Measurements from ENCODE around the gene FAM13C. TPM values are rescaled to one million over a fixed set of nuclear protein-coding genes. Genes with fewer than 3 reads are reported as not detected.

Gene FAM13C
- total and polyA plus RNA-seq, 2 of the 4 experiments (the other 2 are of a cell fraction): 1.6 to 2.9 TPM

DNA sequence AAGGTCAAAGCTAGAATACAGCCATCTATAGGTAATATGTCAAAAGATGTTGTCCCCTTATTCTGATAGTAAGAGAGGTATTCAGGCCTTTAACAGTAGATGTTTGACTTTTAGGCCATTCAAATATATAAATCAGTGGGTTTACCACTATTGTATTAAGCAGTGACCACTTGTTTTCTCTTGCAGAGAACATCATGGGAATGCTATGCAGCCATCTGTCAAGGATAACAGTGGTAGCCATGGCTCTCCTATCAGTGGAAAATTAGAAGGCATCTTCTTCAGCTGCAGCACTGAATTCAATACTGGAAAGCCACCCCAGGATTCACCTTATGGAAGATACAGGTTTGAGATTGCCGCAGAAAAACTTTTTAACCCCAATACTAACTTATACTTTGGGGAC, 117.5 kb downstream of the FAM13C start:
- Histone ChIP-seq H4K5ac (ENCODE audit: low read depth, low read length) (no peak overlapping the region), H2BK15ac (ENCODE audit: low read depth, low read length) (no peak overlapping the region), H2BK5ac (ENCODE audit: low read depth, low read length, poor library complexity, severe bottlenecking) (no peak overlapping the region), H3K4me3 (ENCODE audit: insufficient read depth, low read depth, low read length) (no peak overlapping the region), H3K4me1 (ENCODE audit: control insufficient read depth, insufficient read depth, low read length) (no peaks in the 10 kb centered on the region), H3K36me3 (ENCODE audit: control insufficient read depth, insufficient read depth, low read length) (no peaks in the 10 kb centered on the region), H3K27me3 (ENCODE audit: control insufficient read depth, insufficient read depth, low read length) (no peaks in the 10 kb centered on the region), H3K9ac (ENCODE audit: low read depth, low read length) (no peak overlapping the region), H3K27ac (ENCODE audit: insufficient read depth, low read length) (no peak overlapping the region), H3K4ac (ENCODE audit: low read depth, low read length) (no peak overlapping the region), H3K23ac (ENCODE audit: low read depth, low read length) (no peak overlapping the region), H3K14ac (replicated peaks; ENCODE audit: low read depth, low read length) (no peak overlapping the region), H2BK120ac (ENCODE audit: low read depth, low read length) (no peak overlapping the region), H3K4me2 (ENCODE audit: low read depth, low read length) (no peak overlapping the region), H4K91ac (ENCODE audit: insufficient read depth, low read depth, low read length) (no peak overlapping the region), H2AK9ac (replicated peaks; ENCODE audit: low read depth, low read length, poor library complexity) (no peak overlapping the region), H3K9me1 (ENCODE audit: insufficient read depth, low read length) (no peaks in the 10 kb centered on the region), H3K79me1 (ENCODE audit: low read depth in 1 of 2, low read length in 2 of 2) (no peaks in the 10 kb centered on the region), H3K9me3 (ENCODE audit: control insufficient read depth, insufficient read depth, low read length) (no peaks in the 10 kb centered on the region), H4K20me1 (ENCODE audit: insufficient read depth, low read length) (no peaks in the 10 kb centered on the region), H4K8ac (ENCODE audit: low read depth in 2 of 2, low read length in 2 of 2) (no peak overlapping the region), H2AFZ (replicated peaks; ENCODE audit: low read length, poor library complexity) (no peak overlapping the region), H3K18ac (ENCODE audit: low read depth, low read length) (no peak overlapping the region), H3K56ac (ENCODE audit: extremely low read depth, insufficient read depth, low read length) (no peak overlapping the region), H2AK5ac (ENCODE audit: low read depth, low read length) (no peak overlapping the region), H2BK20ac (ENCODE audit: low read depth, low read length) (no peak overlapping the region)
- TF ChIP-seq FOS (IDR thresholded peaks at IDR 0.05; ENCODE audit: low read depth, low read length): no peak
- no peak for TF ChIP-seq USF2 (IDR thresholded peaks at IDR 0.05; ENCODE audit: low read depth, low read length)
- TF ChIP-seq NFE2L2 (IDR thresholded peaks at IDR 0.05; ENCODE audit: low read depth, low read length): no peak
- no peak for TF ChIP-seq MAFK (IDR thresholded peaks at IDR 0.05; ENCODE audit: low read depth, low read length)
- TF ChIP-seq POLR2A (IDR thresholded peaks at IDR 0.05; ENCODE audit: low read depth, low read length): no peak
- no peak for TF ChIP-seq RCOR1 (IDR thresholded peaks at IDR 0.05; ENCODE audit: insufficient replicate concordance, low read length)
- no peak for TF ChIP-seq CEBPB (IDR thresholded peaks at IDR 0.05; ENCODE audit: low read depth, low read length)
- TF ChIP-seq RAD21 (IDR thresholded peaks at IDR 0.05; ENCODE audit: low read length): no peak
- TF ChIP-seq, protein P1, sequence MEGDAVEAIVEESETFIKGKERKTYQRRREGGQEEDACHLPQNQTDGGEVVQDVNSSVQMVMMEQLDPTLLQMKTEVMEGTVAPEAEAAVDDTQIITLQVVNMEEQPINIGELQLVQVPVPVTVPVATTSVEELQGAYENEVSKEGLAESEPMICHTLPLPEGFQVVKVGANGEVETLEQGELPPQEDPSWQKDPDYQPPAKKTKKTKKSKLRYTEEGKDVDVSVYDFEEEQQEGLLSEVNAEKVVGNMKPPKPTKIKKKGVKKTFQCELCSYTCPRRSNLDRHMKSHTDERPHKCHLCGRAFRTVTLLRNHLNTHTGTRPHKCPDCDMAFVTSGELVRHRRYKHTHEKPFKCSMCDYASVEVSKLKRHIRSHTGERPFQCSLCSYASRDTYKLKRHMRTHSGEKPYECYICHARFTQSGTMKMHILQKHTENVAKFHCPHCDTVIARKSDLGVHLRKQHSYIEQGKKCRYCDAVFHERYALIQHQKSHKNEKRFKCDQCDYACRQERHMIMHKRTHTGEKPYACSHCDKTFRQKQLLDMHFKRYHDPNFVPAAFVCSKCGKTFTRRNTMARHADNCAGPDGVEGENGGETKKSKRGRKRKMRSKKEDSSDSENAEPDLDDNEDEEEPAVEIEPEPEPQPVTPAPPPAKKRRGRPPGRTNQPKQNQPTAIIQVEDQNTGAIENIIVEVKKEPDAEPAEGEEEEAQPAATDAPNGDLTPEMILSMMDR (conservative IDR thresholded peaks at IDR 0.05; ENCODE audit: low read depth, low read length): no peak
- TF ChIP-seq, protein P2, sequence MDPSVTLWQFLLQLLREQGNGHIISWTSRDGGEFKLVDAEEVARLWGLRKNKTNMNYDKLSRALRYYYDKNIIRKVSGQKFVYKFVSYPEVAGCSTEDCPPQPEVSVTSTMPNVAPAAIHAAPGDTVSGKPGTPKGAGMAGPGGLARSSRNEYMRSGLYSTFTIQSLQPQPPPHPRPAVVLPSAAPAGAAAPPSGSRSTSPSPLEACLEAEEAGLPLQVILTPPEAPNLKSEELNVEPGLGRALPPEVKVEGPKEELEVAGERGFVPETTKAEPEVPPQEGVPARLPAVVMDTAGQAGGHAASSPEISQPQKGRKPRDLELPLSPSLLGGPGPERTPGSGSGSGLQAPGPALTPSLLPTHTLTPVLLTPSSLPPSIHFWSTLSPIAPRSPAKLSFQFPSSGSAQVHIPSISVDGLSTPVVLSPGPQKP (IDR thresholded peaks at IDR 0.05; ENCODE audit: borderline replicate concordance, low read depth, low read length): no peak
- TF ChIP-seq SMC3 (IDR thresholded peaks at IDR 0.05; ENCODE audit: low read depth, low read length): no peak
- no peak for TF ChIP-seq MXI1 (IDR thresholded peaks at IDR 0.05; ENCODE audit: borderline replicate concordance, low read depth, low read length)
- DNase-seq (no peak), ATAC-seq (ENCODE audit: low read depth) (no peak)
- BruUV-seq (replicated peaks): no TSS peak
- intact Hi-C loops (cut with micrococcal nuclease): loop anchor here (10.0 kb wide), 1 partner anchor 560 kb away; no protein-coding TSS in a partner anchor
- dilution Hi-C loops (cut with HindIII; ENCODE audit: low sequenced_read_pairs, unreplicated experiment): no loop called here
- in situ Hi-C loops (cut with MboI; ENCODE audit: low sequenced_read_pairs): loop anchor here (5.0 to 10.0 kb wide), 3 partner anchors 220 to 380 kb away; no protein-coding TSS in a partner anchor
- CTCF ChIA-PET: no interaction called here
- POLR2A ChIA-PET (ENCODE audit: unreplicated experiment): no interaction called here
- no CpG with 5 or more reads among the region's 1 CpG for WGBS, 2 experiments (ENCODE audit: extremely low coverage in 2 of 2, insufficient read length in 1 of 2)
